HFF-Myc (cell line): ENCODE measurements around the gene ACSS1.

Experiments
- DNase-seq: peaks from one replicate; pipeline ENCODE4 v3.0.0-alpha.2; 2011; ENCODE audit warnings: low read depth; ENCODE audit errors: extremely low read depth
- H3K4me3 ChIP-seq: replicated peaks from 2 replicates; pipeline ENCODE4 v1.5.1; 2011; ENCODE audit warnings: low read depth, mild to moderate bottlenecking, control low read depth, low read length
- CTCF ChIP-seq: IDR thresholded peaks from 2 replicates; pipeline ENCODE4 v1.5.1; 2012; ENCODE audit warnings: mild to moderate bottlenecking, low read depth, low read length, control low read depth; ENCODE audit errors: missing control alignments

ACSS1 gene

GRCh38 chr20:24971376-24972101 is 86.4 kb downstream of the ACSS1 start:
- DNase-seq: no peak
- H3K4me3 ChIP-seq: no peak overlapping the region
- TF ChIP-seq CTCF: no peak

DNA sequence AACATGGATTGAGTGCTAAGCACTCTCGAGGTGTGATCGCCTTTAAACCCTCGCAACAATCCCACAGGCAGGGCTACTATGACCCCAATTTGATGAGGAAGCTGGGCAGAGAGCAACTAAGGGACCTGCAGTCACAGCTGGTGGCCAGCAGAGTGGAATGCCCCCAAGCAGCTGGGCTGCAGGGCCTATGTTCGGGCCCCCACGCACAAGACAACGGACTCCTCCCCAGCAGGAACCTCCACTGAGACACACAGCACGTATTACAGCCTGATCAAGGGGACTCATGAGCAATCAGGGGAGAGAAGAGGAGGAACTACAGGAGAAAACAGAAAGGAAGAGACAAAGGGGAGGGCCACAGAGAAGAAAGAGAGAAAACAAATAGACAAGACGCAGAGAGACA is 87.2 kb downstream of the ACSS1 start:
- TF ChIP-seq CTCF: no peak
- DNase-seq: no peak
- H3K4me3 ChIP-seq: no peak overlapping the region

- H3K4me3 ChIP-seq: no peak overlapping the region
- TF ChIP-seq CTCF: no peak
- DNase-seq: no peak
Measured at GRCh38 chr20:24970030-24970553, 87.8 kb downstream of the ACSS1 start.

DNA sequence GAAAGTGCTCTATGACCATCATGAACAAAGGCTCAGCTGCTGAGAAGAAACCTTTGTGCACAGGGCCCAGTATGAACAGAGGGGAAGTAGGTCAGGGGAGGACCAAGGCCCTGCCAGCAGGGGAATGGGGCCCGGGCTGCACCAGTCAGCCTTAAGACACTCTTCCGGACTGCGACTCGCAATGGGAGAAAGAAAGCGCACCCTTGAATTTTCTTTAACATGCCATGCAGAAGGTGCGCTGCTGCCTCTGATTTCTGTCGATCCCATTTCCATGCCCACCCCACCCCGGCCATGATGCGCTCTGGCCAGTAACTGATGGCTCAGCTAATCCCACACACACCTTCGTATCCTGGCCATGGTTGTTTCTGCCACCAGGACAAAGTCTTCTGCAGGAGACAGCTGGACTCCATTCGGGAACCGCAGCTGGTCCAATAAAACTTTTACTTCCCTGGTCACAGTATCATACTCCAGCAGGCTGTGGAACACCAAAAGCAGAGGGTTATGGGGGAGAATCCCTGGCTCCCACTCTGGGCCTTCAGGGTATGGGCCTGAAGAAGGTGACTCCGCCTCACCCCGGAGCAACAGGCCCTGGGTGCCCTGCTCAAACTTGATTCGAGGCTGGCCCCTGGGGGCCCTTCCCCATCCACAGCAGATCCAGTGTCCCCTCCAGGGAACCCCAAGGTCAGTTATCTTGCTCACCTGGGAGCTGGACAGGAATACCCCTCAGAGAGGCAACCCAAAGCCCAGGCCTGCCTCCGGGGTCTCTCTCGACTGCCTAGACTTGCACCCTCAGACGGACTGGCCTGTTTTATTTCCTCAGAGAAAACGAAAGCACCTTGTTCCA is 88.5 kb downstream of the ACSS1 start:
- H3K4me3 ChIP-seq: no peak overlapping the region
- DNase-seq: no peak
- no peak for TF ChIP-seq CTCF

- DNase-seq: no peak
Measured at GRCh38 chr20:24968278-24968800, 89.6 kb downstream of the ACSS1 start.

More at GRCh38 chr20:24968278-24968800, 89.6 kb downstream of the ACSS1 start:
- TF ChIP-seq CTCF: no peak
- H3K4me3 ChIP-seq: no peak overlapping the region
